ENCODE measurements around the gene TXNRD3.

- TF ChIP-seq CTCF (conservative IDR thresholded peaks at IDR 0.05) (no peak), EZH2 (IDR thresholded peaks at IDR 0.05; ENCODE audit: low read depth) (no peak)
Measured at GRCh38 chr3:126646674-126647073, 8.2 kb downstream of the TXNRD3 start.

Measured in PC-9 (cell line).